HG03565 (cell line): ENCODE results near the gene ASB8.

Experiments used
- ATAC-seq: cut with Tn5 transposase; IDR thresholded peaks from one replicate; pipeline ENCODE4 v1.9.1; 2021; ENCODE audit warnings: mild to moderate bottlenecking, moderate library complexity; ENCODE audit not compliant: unreplicated experiment

Gene ASB8

GRCh38 chr12:48106681-48107613, 50.4 kb downstream of the ASB8 start:
- ATAC-seq = no peak

- ATAC-seq = peak; percentile 38
Measured at GRCh38 chr12:48105867-48106680, 51.2 kb downstream of the ASB8 start, which contains the start of gene SENP1. TSS of gene SENP1 (minus strand) at chr12:48106079. CDS start at chr12:48101472, 4,607 bp downstream.

GRCh38 chr12:48105321-48105866, 51.9 kb downstream of the ASB8 start:
- ATAC-seq = peak; percentile 21

- no peak for ATAC-seq
Measured at GRCh38 chr12:48104531-48104930, 52.8 kb downstream of the ASB8 start.
